Mesenchymal stem cell (in vitro differentiated cells and primary cell): ENCODE results near the gene DLG4.

ENCODE experiments used
- DNase-seq: peaks from one replicate; pipeline ENCODE4 v3.0.0-alpha.2; 2013
- H2AFZ ChIP-seq: one replicate; pipeline ENCODE4 v1.6.1; 2013; ENCODE audit warnings: low read depth, mild to moderate bottlenecking, control low read depth, inconsistent platforms, low read length, moderate library complexity
- H2AK5ac ChIP-seq: 2 replicates; pipeline ENCODE4 v1.6.1; 2013; ENCODE audit warnings: low read length, moderate library complexity, mild to moderate bottlenecking, inconsistent platforms; ENCODE audit not compliant: severe bottlenecking
- H2BK120ac ChIP-seq: one replicate; pipeline ENCODE4 v1.6.1; 2013; ENCODE audit warnings: low read depth, mild to moderate bottlenecking, inconsistent platforms, low read length, moderate library complexity
- H2BK12ac ChIP-seq, 2 experiments: one replicate each; pipeline ENCODE4 v1.6.1; 2013; ENCODE audit warnings: inconsistent platforms in 2 of 2, low read length in 2 of 2, mild to moderate bottlenecking in 2 of 2, moderate library complexity in 2 of 2, control low read depth in 1 of 2
- H2BK15ac ChIP-seq: one replicate; pipeline ENCODE4 v1.6.1; 2013; ENCODE audit warnings: mild to moderate bottlenecking, low read depth, inconsistent platforms; ENCODE audit not compliant: poor library complexity, severe bottlenecking
- H2BK5ac ChIP-seq: 2 replicates; pipeline ENCODE4 v1.6.1; 2013; ENCODE audit warnings: low read depth, mild to moderate bottlenecking, low read length, control low read depth, inconsistent platforms; ENCODE audit not compliant: poor library complexity, severe bottlenecking
- H3K14ac ChIP-seq, 2 experiments: one replicate each; pipeline ENCODE4 v1.6.1; 2013; ENCODE audit warnings: inconsistent platforms in 2 of 2, low read length in 2 of 2, control low read depth in 1 of 2, mild to moderate bottlenecking in 1 of 2, moderate library complexity in 1 of 2
- H3K18ac ChIP-seq, 2 experiments: one replicate each; pipeline ENCODE4 v1.6.1; 2013; ENCODE audit warnings: inconsistent platforms in 2 of 2, low read length in 2 of 2, control low read depth in 1 of 2, low read depth in 1 of 2, mild to moderate bottlenecking in 1 of 2
- H3K23ac ChIP-seq, 2 experiments: one replicate each; pipeline ENCODE4 v1.6.1; 2013; ENCODE audit warnings: inconsistent platforms in 2 of 2, low read length in 2 of 2, mild to moderate bottlenecking in 2 of 2, moderate library complexity in 2 of 2, control low read depth in 1 of 2
- H3K27ac ChIP-seq: 2 replicates; pipeline ENCODE4 v1.5.1; 2013; ENCODE audit warnings: mild to moderate bottlenecking, moderate library complexity, low read length, control low read depth, inconsistent platforms; ENCODE audit not compliant: poor library complexity, severe bottlenecking
- H3K27me3 ChIP-seq, 2 experiments: 2 replicates each; pipeline versions ENCODE4 v1.6.1 to v1.7.0; 2013; ENCODE audit warnings: low read length in 2 of 2, mild to moderate bottlenecking in 2 of 2, moderate library complexity in 2 of 2, control low read depth in 1 of 2, inconsistent platforms in 1 of 2; ENCODE audit not compliant: control insufficient read depth in 1 of 2, insufficient read depth in 1 of 2
- H3K36me3 ChIP-seq, 2 experiments: 2 replicates each; pipeline versions ENCODE4 v1.6.1 to v1.7.0; 2013; ENCODE audit warnings: low read length in 2 of 2, control low read depth in 1 of 2, inconsistent platforms in 1 of 2, low read depth in 1 of 2, mild to moderate bottlenecking in 1 of 2; ENCODE audit not compliant: insufficient read depth in 2 of 2, control insufficient read depth in 1 of 2
- H3K4ac ChIP-seq, 2 experiments: one replicate each; pipeline ENCODE4 v1.6.1; 2013; ENCODE audit warnings: inconsistent platforms in 2 of 2, low read length in 2 of 2, mild to moderate bottlenecking in 2 of 2, moderate library complexity in 2 of 2, control low read depth in 1 of 2, low read depth in 1 of 2
- H3K4me1 ChIP-seq: 2 replicates; pipeline ENCODE4 v1.6.1; 2013; ENCODE audit warnings: low read depth, low read length, control low read depth; ENCODE audit not compliant: control insufficient read depth, insufficient read depth
- H3K4me2 ChIP-seq: 2 replicates; pipeline ENCODE4 v1.6.1; 2013; ENCODE audit warnings: low read length, mild to moderate bottlenecking, inconsistent platforms; ENCODE audit not compliant: poor library complexity, severe bottlenecking
- H3K4me3 ChIP-seq, 2 experiments: 2 replicates each; pipeline versions ENCODE4 v1.5.1 to v1.7.0; 2013; ENCODE audit warnings: low read length in 2 of 2, mild to moderate bottlenecking in 2 of 2, control low read depth in 1 of 2, low read depth in 1 of 2; ENCODE audit not compliant: insufficient read depth in 1 of 2
- H3K79me1 ChIP-seq: replicated peaks from 2 replicates; pipeline ENCODE4 v1.6.1; 2013; ENCODE audit warnings: mild to moderate bottlenecking, control low read depth, low read length, inconsistent platforms; ENCODE audit not compliant: poor library complexity, severe bottlenecking
- H3K9ac ChIP-seq: 2 replicates; pipeline ENCODE4 v1.7.0; 2013; ENCODE audit warnings: mild to moderate bottlenecking, low read length, moderate library complexity
- H3K9me3 ChIP-seq: 2 replicates; pipeline ENCODE4 v1.7.0; 2013; ENCODE audit warnings: mild to moderate bottlenecking, low read length; ENCODE audit not compliant: control insufficient read depth
- H4K8ac ChIP-seq: one replicate; pipeline ENCODE4 v1.6.1; 2013; ENCODE audit warnings: inconsistent platforms, mild to moderate bottlenecking, low read length, moderate library complexity
- H4K91ac ChIP-seq: one replicate; pipeline ENCODE4 v1.6.1; 2013; ENCODE audit warnings: mild to moderate bottlenecking, low read length, inconsistent platforms
- WGBS: methylation state at CpG from one replicate; pipeline ENCODE4 v1.1.7; 2013; ENCODE audit warnings: mixed read lengths; 5-methylcytosine and 5-hydroxymethylcytosine counted together

Gene DLG4

DNA sequence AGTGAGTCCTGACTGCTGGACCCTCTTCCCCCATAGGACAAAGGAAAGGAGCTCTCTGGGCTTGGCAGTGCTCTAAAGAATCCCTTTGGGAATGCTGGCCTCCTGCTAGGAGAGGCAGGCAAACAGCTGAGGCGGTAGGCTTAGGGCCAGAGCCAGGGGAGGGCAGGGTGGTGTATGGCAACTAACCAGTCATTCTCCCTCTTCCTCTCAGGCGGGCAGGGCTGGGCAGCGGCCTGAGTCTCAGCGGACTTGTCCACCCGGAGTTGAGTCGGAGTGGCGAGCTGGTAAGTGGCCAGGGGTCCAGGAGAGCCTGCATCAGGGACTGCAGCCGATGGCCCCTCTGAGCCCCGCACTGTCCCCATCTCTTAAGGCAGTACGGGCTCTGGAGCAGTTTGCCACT lies 4.5 kb upstream of the DLG4 start:
- 97% methylated on average over 10 of the region's 10 CpGs for WGBS
- no peak overlapping the region for H2BK15ac ChIP-seq
- no peak overlapping the region for H2AFZ ChIP-seq
- no peak overlapping the region for H3K4me2 ChIP-seq
- peaks cover 58% of the 10 kb centered on the region for H3K4me1 ChIP-seq
- no peak overlapping the region for H2BK12ac ChIP-seq
- H3K14ac ChIP-seq, result no peak overlapping the region
- H2BK5ac ChIP-seq, result no peak overlapping the region
- DNase-seq, result no peak
- H3K9me3 ChIP-seq, result no peaks in the 10 kb centered on the region
- H3K18ac ChIP-seq, result no peak overlapping the region
- H3K79me1 ChIP-seq, result peaks cover 31% of the 10 kb centered on the region
- no peak overlapping the region for H3K23ac ChIP-seq
- peak overlapping the region; percentile 12 for H3K9ac ChIP-seq
- H2AK5ac ChIP-seq, result peak overlapping the region; percentile 9
- peaks cover 78 to 79% of the 10 kb centered on the region in 2 experiments for H3K36me3 ChIP-seq
- no peaks in the 10 kb centered on the region for H3K27me3 ChIP-seq
- H3K27ac ChIP-seq, result peak overlapping the region; percentile 76
- H3K4ac ChIP-seq, result no peak overlapping the region
- no peak overlapping the region for H4K91ac ChIP-seq
- no peak overlapping the region for H4K8ac ChIP-seq
- H2BK120ac ChIP-seq, result no peak overlapping the region
- no peak overlapping the region for H3K4me3 ChIP-seq

DNA sequence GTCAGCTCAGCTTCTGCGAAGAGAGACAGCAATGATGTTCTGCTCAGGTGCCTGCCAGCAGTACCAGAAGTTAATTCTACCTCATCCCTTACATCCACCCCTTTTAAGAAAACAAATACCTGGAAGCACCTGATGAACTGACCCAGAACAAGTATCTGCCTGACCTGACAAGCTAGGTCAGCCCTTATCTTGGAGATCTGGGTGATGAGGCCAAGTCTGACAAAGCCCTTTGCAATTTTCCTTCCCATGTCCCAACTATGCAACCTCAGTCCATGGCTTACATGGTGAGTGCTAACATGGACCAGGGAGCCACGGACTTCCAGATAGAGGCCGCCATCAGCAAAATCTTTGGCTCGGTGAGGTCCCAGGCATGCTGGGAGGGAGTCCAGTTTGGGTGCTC lies 3.7 kb upstream of the DLG4 start:
- Histone ChIP-seq H3K4me2 (no peak overlapping the region), H3K27ac (peak overlapping the region; percentile 1), H3K23ac (no peak overlapping the region), H3K36me3 (peaks cover 70 to 72% of the 10 kb centered on the region in 2 experiments), H4K8ac (no peak overlapping the region), H2BK12ac (no peak overlapping the region), H3K4ac (no peak overlapping the region), H2BK15ac (no peak overlapping the region), H3K27me3 (no peaks in the 10 kb centered on the region), H3K4me1 (peaks cover 62% of the 10 kb centered on the region), H3K9ac (no peak overlapping the region), H2BK120ac (no peak overlapping the region), H2BK5ac (no peak overlapping the region), H3K9me3 (no peaks in the 10 kb centered on the region), H3K4me3 (no peak overlapping the region), H3K14ac (no peak overlapping the region), H4K91ac (no peak overlapping the region), H2AK5ac (no peak overlapping the region), H2AFZ (no peak overlapping the region), H3K18ac (no peak overlapping the region), H3K79me1 (peaks cover 33% of the 10 kb centered on the region)
- 92% methylated on average over 4 of the region's 4 CpGs for WGBS
- no peak for DNase-seq

DNA sequence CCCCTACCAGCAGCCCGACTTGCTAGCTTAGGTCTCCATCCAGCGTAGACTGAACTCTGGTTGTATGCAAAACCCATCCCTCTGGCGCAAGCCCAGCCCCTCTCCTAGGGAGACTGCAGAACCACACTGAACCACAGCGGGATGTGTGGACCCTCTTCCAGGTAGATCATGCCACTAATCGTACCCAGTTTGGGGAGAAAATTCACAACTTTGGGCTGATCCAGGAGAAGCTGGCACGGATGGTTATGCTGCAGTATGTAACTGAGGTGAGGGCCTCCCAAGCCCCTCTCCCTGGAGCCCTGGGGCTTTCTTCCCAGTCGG lies 3.3 kb upstream of the DLG4 start:
- no peak overlapping the region for H2BK15ac ChIP-seq
- no peak overlapping the region for H3K4me2 ChIP-seq
- H3K9me3 ChIP-seq, result no peaks in the 10 kb centered on the region
- peaks cover 65% of the 10 kb centered on the region for H3K4me1 ChIP-seq
- peaks cover 67 to 68% of the 10 kb centered on the region in 2 experiments for H3K36me3 ChIP-seq
- no peak overlapping the region for H3K18ac ChIP-seq
- H2BK120ac ChIP-seq, result no peak overlapping the region
- no peak overlapping the region for H3K23ac ChIP-seq
- H3K14ac ChIP-seq, result no peak overlapping the region
- no peak overlapping the region for H3K27ac ChIP-seq
- H3K4me3 ChIP-seq, result no peak overlapping the region
- no peak overlapping the region for H3K9ac ChIP-seq
- H2AK5ac ChIP-seq, result no peak overlapping the region
- H3K79me1 ChIP-seq, result peaks cover 37% of the 10 kb centered on the region
- DNase-seq, result no peak
- H3K27me3 ChIP-seq, result no peaks in the 10 kb centered on the region
- H2BK12ac ChIP-seq, result no peak overlapping the region
- no peak overlapping the region for H3K4ac ChIP-seq
- no peak overlapping the region for H4K8ac ChIP-seq
- 90% methylated on average over 7 of the region's 7 CpGs for WGBS
- no peak overlapping the region for H2AFZ ChIP-seq
- H2BK5ac ChIP-seq, result no peak overlapping the region
- H4K91ac ChIP-seq, result no peak overlapping the region

DNA sequence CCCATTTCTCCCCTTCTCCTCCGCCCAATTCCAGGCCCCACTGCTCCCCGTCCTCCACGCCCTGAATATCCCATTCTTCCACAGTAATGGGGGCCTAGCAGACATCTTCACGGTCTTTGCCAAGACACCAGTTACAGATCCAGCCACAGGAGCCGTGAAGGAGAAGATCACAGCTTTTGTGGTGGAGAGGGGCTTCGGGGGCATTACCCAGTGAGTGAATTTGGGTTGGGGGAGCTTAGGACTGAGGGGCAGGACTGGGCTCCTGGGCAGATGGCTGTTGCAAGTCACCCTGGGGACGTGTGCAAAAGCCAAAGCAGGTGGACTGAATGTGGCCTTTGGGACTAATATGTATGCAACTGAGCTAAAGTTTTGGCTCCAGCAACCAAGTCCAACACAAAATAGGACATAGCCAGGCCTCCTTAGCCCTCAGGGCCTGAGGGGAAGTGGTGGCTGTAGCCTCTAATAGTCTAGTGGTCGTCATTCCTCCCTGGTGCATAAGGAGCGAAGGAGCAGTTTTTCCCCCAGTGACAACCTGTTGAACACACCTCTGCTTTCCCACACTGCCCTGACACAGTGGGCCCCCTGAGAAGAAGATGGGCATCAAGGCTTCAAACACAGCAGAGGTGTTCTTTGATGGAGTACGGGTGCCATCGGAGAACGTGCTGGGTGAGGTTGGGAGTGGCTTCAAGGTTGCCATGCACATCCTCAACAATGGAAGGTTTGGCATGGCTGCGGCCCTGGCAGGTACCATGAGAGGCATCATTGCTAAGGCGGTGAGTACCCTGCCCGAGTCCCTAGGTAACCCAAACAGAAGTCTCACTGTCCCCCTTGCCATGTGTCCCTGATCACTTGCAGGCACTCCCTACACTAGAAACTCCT lies 2.7 kb upstream of the DLG4 start:
- no peak overlapping the region for H4K8ac ChIP-seq
- peaks cover 66% of the 10 kb centered on the region for H3K4me1 ChIP-seq
- H3K14ac ChIP-seq, result no peak overlapping the region
- H2BK15ac ChIP-seq, result no peak overlapping the region
- WGBS, result 98% methylated on average over 15 of the region's 15 CpGs
- H3K23ac ChIP-seq, result no peak overlapping the region
- H2BK12ac ChIP-seq, result no peak overlapping the region
- DNase-seq, result no peak
- H2AK5ac ChIP-seq, result no peak overlapping the region
- H3K4me2 ChIP-seq, result no peak overlapping the region
- no peaks in the 10 kb centered on the region for H3K27me3 ChIP-seq
- H2AFZ ChIP-seq, result no peak overlapping the region
- H4K91ac ChIP-seq, result no peak overlapping the region
- H3K4me3 ChIP-seq, result no peak overlapping the region
- H3K9me3 ChIP-seq, result no peaks in the 10 kb centered on the region
- H3K36me3 ChIP-seq, result peaks cover 61 to 62% of the 10 kb centered on the region in 2 experiments
- H3K79me1 ChIP-seq, result peaks cover 32% of the 10 kb centered on the region
- no peak overlapping the region for H2BK120ac ChIP-seq
- H3K9ac ChIP-seq, result peak overlapping the region; percentile 96
- H3K4ac ChIP-seq, result no peak overlapping the region
- no peak overlapping the region for H2BK5ac ChIP-seq
- no peak overlapping the region for H3K27ac ChIP-seq
- no peak overlapping the region for H3K18ac ChIP-seq
